Ectodermal cell (in vitro differentiated cells): Measurements from ENCODE around the gene DHX8. TPM values are rescaled to one million over a fixed set of nuclear protein-coding genes. Genes with fewer than 3 reads are reported as not detected.

Experiments
- H3K27ac ChIP-seq: 2 replicates; pipeline ENCODE4 v1.7.0; 2013; ENCODE audit warnings: mild to moderate bottlenecking, low read depth, low read length; ENCODE audit not compliant: insufficient read depth, poor library complexity, severe bottlenecking
- H3K27me3 ChIP-seq: 2 replicates; pipeline ENCODE4 v1.7.0; 2013; ENCODE audit warnings: mild to moderate bottlenecking, low read length; ENCODE audit not compliant: insufficient read depth, control insufficient read depth, poor library complexity, severe bottlenecking
- H3K36me3 ChIP-seq: one replicate; pipeline ENCODE4 v1.7.0; 2013; ENCODE audit warnings: low read length; ENCODE audit not compliant: control insufficient read depth, insufficient read depth
- H3K4me1 ChIP-seq: one replicate; pipeline ENCODE4 v1.7.0; 2013; ENCODE audit warnings: low read length; ENCODE audit not compliant: control insufficient read depth, insufficient read depth
- H3K4me3 ChIP-seq: 2 replicates; pipeline ENCODE4 v1.7.0; 2013; ENCODE audit warnings: low read depth, low read length, control low read depth; ENCODE audit not compliant: insufficient read depth
- H3K9me3 ChIP-seq: 2 replicates; pipeline ENCODE4 v1.7.0; 2013; ENCODE audit warnings: mild to moderate bottlenecking, low read length, moderate library complexity; ENCODE audit not compliant: control insufficient read depth
- WGBS, 2 experiments: methylation state at CpG; one replicate each; pipeline ENCODE4 v1.1.7; 2013; ENCODE audit warnings: missing lambda C conversion rate in 2 of 2; 5-methylcytosine and 5-hydroxymethylcytosine counted together
- polyA plus RNA-seq, 4 experiments: library from polyadenylated mRNA; stranded (reverse); fragments of 50-300 nt; gene quantifications; one replicate each; pipeline ENCODE4 v1.2.3, GENCODE V29; 2013

Gene DHX8
- polyA plus RNA-seq (2013, experiment 1 of 4): 52.2 TPM
- 56.5 TPM for polyA plus RNA-seq (2013, experiment 2 of 4)
- 29.1 TPM for polyA plus RNA-seq (2013, experiment 3 of 4)
- polyA plus RNA-seq (2013, experiment 4 of 4): 34.0 TPM

GRCh38 chr17:43483674-43484551 is at the start of gene DHX8:
Gene DHX8, plus strand, starts transcription at chr17:43483975. Its CDS starts 63 bp downstream, at chr17:43484038.
- H3K27ac ChIP-seq: no peak within 1 kb of the TSS
- peak within 1 kb of the TSS; percentile 57 for H3K4me3 ChIP-seq
- peaks cover 13% of the 10 kb centered on the region for H3K4me1 ChIP-seq
- WGBS, 2 experiments: 0 to 1% methylated on average over 51 of the region's 51 CpGs
- no peaks in the 10 kb centered on the region for H3K27me3 ChIP-seq
- H3K9me3 ChIP-seq: no peaks in the 10 kb centered on the region
- no peaks in the 10 kb centered on the region for H3K36me3 ChIP-seq

GRCh38 chr17:43434902-43435319 is 48.9 kb upstream of the DHX8 start:
- H3K4me3 ChIP-seq: no peak overlapping the region
- WGBS, 2 experiments: 90 to 93% methylated on average over 4 of the region's 4 CpGs

DNA sequence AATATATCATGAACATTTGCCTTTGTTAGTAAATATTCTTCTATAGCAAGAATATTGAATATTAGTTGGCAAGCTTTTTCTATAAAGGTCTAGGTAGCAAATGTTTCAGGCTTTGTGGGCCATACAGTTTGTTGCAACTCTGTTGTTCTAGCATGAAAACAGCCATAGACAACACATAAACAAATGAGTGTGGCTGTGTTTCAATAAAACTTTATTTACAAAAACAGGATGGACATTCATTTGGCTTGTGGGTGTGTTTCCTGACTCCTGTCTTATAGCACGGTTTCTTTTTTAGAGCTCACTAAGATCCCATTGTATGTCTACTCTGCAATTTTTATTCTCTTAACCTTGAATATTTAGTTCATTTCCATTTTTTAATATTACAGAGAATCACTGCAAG is 46.0 kb upstream of the DHX8 start:
- no peaks in the 10 kb centered on the region for H3K36me3 ChIP-seq
- no peaks in the 10 kb centered on the region for H3K27me3 ChIP-seq
- H3K9me3 ChIP-seq: no peaks in the 10 kb centered on the region
- WGBS, 2 experiments: 95 to 100% methylated on average over 1 of the region's 1 CpG
- no peak overlapping the region for H3K4me3 ChIP-seq
- H3K4me1 ChIP-seq: peaks cover 9% of the 10 kb centered on the region
- no peak overlapping the region for H3K27ac ChIP-seq

More at GRCh38 chr17:43434902-43435319, 48.9 kb upstream of the DHX8 start:
- H3K9me3 ChIP-seq: no peaks in the 10 kb centered on the region
- H3K36me3 ChIP-seq: no peaks in the 10 kb centered on the region
- H3K27ac ChIP-seq: no peak overlapping the region
- H3K27me3 ChIP-seq: no peaks in the 10 kb centered on the region
- H3K4me1 ChIP-seq: peaks cover 9% of the 10 kb centered on the region

- 76 to 77% methylated on average over 5 of the region's 5 CpGs for WGBS, 2 experiments
- Histone ChIP-seq H3K27ac (peak overlapping the region; percentile 64), H3K27me3 (no peaks in the 10 kb centered on the region), H3K36me3 (no peaks in the 10 kb centered on the region), H3K4me3 (no peak overlapping the region), H3K4me1 (peaks cover 9% of the 10 kb centered on the region), H3K9me3 (no peaks in the 10 kb centered on the region)
Observed at GRCh38 chr17:43438626-43439025, 45.1 kb upstream of the DHX8 start.

- Histone ChIP-seq H3K27ac (peak overlapping the region; percentile 64), H3K9me3 (no peaks in the 10 kb centered on the region), H3K4me3 (no peak overlapping the region), H3K27me3 (no peaks in the 10 kb centered on the region), H3K36me3 (no peaks in the 10 kb centered on the region), H3K4me1 (peaks cover 9% of the 10 kb centered on the region)
- 29 to 68% methylated on average over 1 of the region's 1 CpG for WGBS, 2 experiments
Observed at GRCh38 chr17:43439041-43439440, 44.7 kb upstream of the DHX8 start.

- Histone ChIP-seq H3K4me1 (peaks cover 9% of the 10 kb centered on the region), H3K27me3 (no peaks in the 10 kb centered on the region), H3K9me3 (peaks cover 2% of the 10 kb centered on the region), H3K27ac (no peak overlapping the region), H3K4me3 (no peak overlapping the region), H3K36me3 (no peaks in the 10 kb centered on the region)
- 69 to 83% methylated on average over 2 of the region's 2 CpGs for WGBS, 2 experiments
Observed at GRCh38 chr17:43442711-43443110, 41.1 kb upstream of the DHX8 start.

DNA sequence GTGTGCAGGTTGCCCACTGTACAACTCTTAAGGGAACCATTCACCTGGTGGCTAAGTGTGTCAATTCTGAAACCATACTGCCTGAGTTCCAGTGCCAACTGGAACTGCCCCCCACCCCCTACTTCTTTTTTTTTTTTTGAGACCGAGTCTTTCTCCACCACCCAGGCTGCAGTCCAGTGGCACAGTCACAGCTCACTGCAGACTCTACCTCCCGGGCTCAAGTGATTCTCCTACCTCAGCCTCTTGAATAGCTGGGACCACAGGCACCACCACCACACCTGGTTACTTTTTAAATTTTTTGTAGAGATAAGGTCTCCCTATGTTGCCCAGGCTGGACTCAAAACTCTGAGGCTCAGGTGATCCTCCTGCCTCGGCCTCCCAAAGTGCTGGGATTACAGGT is 40.4 kb upstream of the DHX8 start:
- H3K27me3 ChIP-seq: no peaks in the 10 kb centered on the region
- no peak overlapping the region for H3K4me3 ChIP-seq
- no peak overlapping the region for H3K27ac ChIP-seq
- H3K4me1 ChIP-seq: peaks cover 9% of the 10 kb centered on the region
- H3K36me3 ChIP-seq: no peaks in the 10 kb centered on the region
- WGBS, 2 experiments: 91 to 92% methylated on average over 3 of the region's 3 CpGs
- peaks cover 2% of the 10 kb centered on the region for H3K9me3 ChIP-seq

DNA sequence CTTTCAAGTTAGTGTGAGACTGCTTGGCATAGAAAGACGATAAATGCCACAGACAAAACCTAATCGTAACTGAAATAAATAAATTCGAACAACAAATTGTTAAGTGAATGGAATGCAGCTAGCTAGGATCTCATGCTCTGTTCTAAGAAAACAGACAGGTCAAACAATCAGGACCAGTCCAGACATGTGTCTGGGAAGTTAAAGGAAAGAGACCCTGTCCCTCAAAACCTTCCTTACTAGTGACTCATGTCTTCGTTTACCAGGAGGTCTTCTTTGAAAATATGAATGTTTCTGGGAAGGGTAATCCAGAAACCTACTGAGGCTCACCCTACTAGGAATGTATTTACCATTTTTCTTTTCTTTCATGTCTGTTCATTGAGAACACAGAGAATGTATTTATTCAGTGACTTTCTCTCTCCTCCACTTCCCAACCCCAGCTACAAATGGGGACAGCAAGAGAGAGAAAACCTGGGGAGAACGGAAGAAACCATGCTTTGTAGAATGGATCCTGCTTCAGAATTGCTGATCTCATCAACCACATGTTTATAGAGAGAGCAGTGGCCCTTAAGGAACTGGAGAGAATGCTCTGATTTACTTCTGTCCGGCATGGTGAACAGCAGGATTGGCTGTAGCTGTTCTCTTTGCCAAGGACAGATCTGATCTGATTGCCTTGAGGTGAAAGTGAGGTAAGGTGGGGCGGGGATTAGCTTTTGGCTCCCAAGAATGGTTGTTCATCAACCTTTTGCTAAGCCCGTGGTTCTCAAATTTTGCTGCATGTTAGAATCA is 39.4 kb upstream of the DHX8 start:
- H3K9me3 ChIP-seq: peaks cover 2% of the 10 kb centered on the region
- no peaks in the 10 kb centered on the region for H3K27me3 ChIP-seq
- H3K27ac ChIP-seq: no peak overlapping the region
- no peaks in the 10 kb centered on the region for H3K4me1 ChIP-seq
- H3K36me3 ChIP-seq: no peaks in the 10 kb centered on the region
- no peak overlapping the region for H3K4me3 ChIP-seq
- 88 to 91% methylated on average over 7 to 8 of the region's 8 CpGs for WGBS, 2 experiments

DNA sequence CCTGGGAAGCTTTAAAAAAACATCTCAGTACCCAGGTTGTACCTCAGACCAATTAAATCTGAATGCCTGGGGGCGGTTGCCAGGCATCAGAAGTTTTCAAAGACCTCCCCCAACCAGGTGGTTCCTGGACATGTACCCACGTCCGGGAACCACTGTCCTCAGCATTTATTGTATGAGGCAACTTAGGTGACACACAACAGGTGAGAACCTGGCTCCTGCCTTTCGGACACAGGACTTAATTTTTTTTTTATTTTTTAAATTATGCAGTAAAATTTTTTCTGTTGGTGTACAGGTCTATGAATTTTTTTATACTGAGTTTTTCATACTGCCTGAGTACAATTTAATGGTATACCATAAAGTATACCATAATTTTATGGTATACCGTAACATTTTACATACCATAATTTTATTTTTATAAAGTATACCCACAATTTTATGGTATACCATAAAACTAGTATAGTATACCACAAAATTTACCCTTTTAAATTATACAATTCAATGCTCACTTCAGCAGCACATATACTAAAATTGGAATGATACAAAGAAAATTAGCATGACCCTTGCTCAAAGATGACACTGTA is 38.7 kb upstream of the DHX8 start:
- peaks cover 2% of the 10 kb centered on the region for H3K9me3 ChIP-seq
- no peaks in the 10 kb centered on the region for H3K27me3 ChIP-seq
- H3K36me3 ChIP-seq: no peaks in the 10 kb centered on the region
- 78 to 90% methylated on average over 3 to 4 of the region's 5 CpGs for WGBS, 2 experiments
- no peak overlapping the region for H3K27ac ChIP-seq
- H3K4me1 ChIP-seq: no peaks in the 10 kb centered on the region
- H3K4me3 ChIP-seq: no peak overlapping the region

- H3K4me3 ChIP-seq: no peak overlapping the region
- peaks cover 2% of the 10 kb centered on the region for H3K9me3 ChIP-seq
- no peaks in the 10 kb centered on the region for H3K4me1 ChIP-seq
- no peaks in the 10 kb centered on the region for H3K27me3 ChIP-seq
- no peaks in the 10 kb centered on the region for H3K36me3 ChIP-seq
- H3K27ac ChIP-seq: no peak overlapping the region
- 93 to 95% methylated on average over 5 of the region's 5 CpGs for WGBS, 2 experiments
Observed at GRCh38 chr17:43446773-43447172, 37.0 kb upstream of the DHX8 start.
